Loucy (cell line): Measurements from ENCODE around the gene NELFB.

Source experiments
- H2AFZ ChIP-seq: fragments of 200-600 bp; sonication (generic); 2 replicates; pipeline ENCODE4 v1.6.0; 2016; ENCODE audit warnings: antibody characterized with exemption, mild to moderate bottlenecking, low read length, moderate library complexity
- H3F3A ChIP-seq: fragments of 200-600 bp; 2 replicates; pipeline ENCODE4 v1.6.0; 2016; ENCODE audit warnings: antibody characterized with exemption, low read depth, mild to moderate bottlenecking
- H3K27me3 ChIP-seq: fragments of 200-600 bp; sonication (generic); 2 replicates; pipeline ENCODE4 v1.6.1; 2014; ENCODE audit warnings: low read length, mild to moderate bottlenecking; ENCODE audit not compliant: insufficient read depth, poor library complexity, severe bottlenecking
- H3K36me3 ChIP-seq: fragments of 200-600 bp; sonication (generic); 2 replicates; pipeline ENCODE4 v1.6.1; 2016; ENCODE audit warnings: low read length; ENCODE audit not compliant: insufficient read depth
- H3K4me1 ChIP-seq: fragments of 200-600 bp; sonication (generic); 2 replicates; pipeline ENCODE4 v1.5.1; 2014; ENCODE audit warnings: low read length, mild to moderate bottlenecking; ENCODE audit not compliant: insufficient read depth, poor library complexity, severe bottlenecking
- H3K4me2 ChIP-seq: fragments of 200-600 bp; sonication (generic); 2 replicates; pipeline ENCODE4 v1.6.0; 2014; ENCODE audit warnings: antibody characterized with exemption, low read length, low read depth, mild to moderate bottlenecking; ENCODE audit not compliant: poor library complexity, severe bottlenecking
- H3K4me3 ChIP-seq: fragments of 200-600 bp; sonication (generic); 2 replicates; pipeline ENCODE4 v1.5.1; 2014; ENCODE audit warnings: low read length, mild to moderate bottlenecking, mixed read lengths; ENCODE audit not compliant: poor library complexity, severe bottlenecking
- H3K79me2 ChIP-seq: fragments of 200-600 bp; sonication (generic); 2 replicates; pipeline ENCODE4 v1.6.1; 2014; ENCODE audit warnings: low read length; ENCODE audit not compliant: insufficient read depth
- H3K9ac ChIP-seq: fragments of 200-600 bp; sonication (generic); 2 replicates; pipeline ENCODE4 v1.6.0; 2014; ENCODE audit warnings: mild to moderate bottlenecking, low read depth, low read length, moderate library complexity; ENCODE audit not compliant: poor library complexity, severe bottlenecking
- H3K9me2 ChIP-seq: fragments of 200-600 bp; sonication (generic); replicated peaks from 2 replicates; pipeline ENCODE4 v1.6.1; 2016; ENCODE audit warnings: low read depth, low read length, mixed read lengths
- H3K9me3 ChIP-seq: fragments of 200-600 bp; sonication (generic); 2 replicates; pipeline ENCODE4 v1.6.1; 2014; ENCODE audit warnings: mild to moderate bottlenecking, antibody characterized with exemption, low read length, low read depth; ENCODE audit not compliant: insufficient read depth
- H4K20me1 ChIP-seq: fragments of 200-600 bp; sonication (generic); 2 replicates; pipeline ENCODE4 v1.6.0; 2014; ENCODE audit warnings: antibody characterized with exemption, low read length, mild to moderate bottlenecking; ENCODE audit not compliant: insufficient read depth, poor library complexity, severe bottlenecking
- CTCF ChIP-seq: fragments of 200-600 bp; sonication (generic); conservative IDR thresholded peaks from 2 replicates; pipeline ENCODE4 v1.5.1; 2014; ENCODE audit warnings: mild to moderate bottlenecking, antibody characterized with exemption, low read length
- EZH2phosphoT487 ChIP-seq: fragments of 200-600 bp; IDR thresholded peaks from 2 replicates; pipeline ENCODE4 v1.6.1; 2018; ENCODE audit warnings: antibody characterized with exemption, mild to moderate bottlenecking, moderate library complexity, borderline replicate concordance

Gene NELFB

GRCh38 chr9:137229903-137230704, 25.0 kb upstream of the NELFB start:
- no peak for TF ChIP-seq CTCF
- TF ChIP-seq EZH2phosphoT487 = no peak
- no peaks in the 10 kb centered on the region for H3F3A ChIP-seq
- no peak overlapping the region for H2AFZ ChIP-seq
- no peaks in the 10 kb centered on the region for H4K20me1 ChIP-seq
- H3K36me3 ChIP-seq = no peaks in the 10 kb centered on the region
- no peak overlapping the region for H3K4me3 ChIP-seq
- no peak overlapping the region for H3K4me2 ChIP-seq
- H3K9ac ChIP-seq = no peak overlapping the region
- H3K27me3 ChIP-seq = no peaks in the 10 kb centered on the region
- H3K4me1 ChIP-seq = peaks cover 3% of the 10 kb centered on the region
- no peaks in the 10 kb centered on the region for H3K79me2 ChIP-seq
- H3K9me2 ChIP-seq = no peaks in the 10 kb centered on the region
- H3K9me3 ChIP-seq = no peaks in the 10 kb centered on the region

- H3K4me2 ChIP-seq = no peak within 1 kb of the TSS
- H3K9me3 ChIP-seq = no peaks in the 10 kb centered on the region
- H3K4me1 ChIP-seq = no peaks in the 10 kb centered on the region
- H3K79me2 ChIP-seq = no peaks in the 10 kb centered on the region
- H3K36me3 ChIP-seq = no peaks in the 10 kb centered on the region
- H3K27me3 ChIP-seq = no peaks in the 10 kb centered on the region
- TF ChIP-seq CTCF (no peak), EZH2phosphoT487 (no peak)
- H3K9me2 ChIP-seq = no peaks in the 10 kb centered on the region
- no peaks in the 10 kb centered on the region for H4K20me1 ChIP-seq
- H3K9ac ChIP-seq = no peak within 1 kb of the TSS
- H3F3A ChIP-seq = no peaks in the 10 kb centered on the region
- H2AFZ ChIP-seq = no peak within 1 kb of the TSS
- no peak within 1 kb of the TSS for H3K4me3 ChIP-seq
Measured at GRCh38 chr9:137230705-137231371, 24.3 kb upstream of the NELFB start, which contains the start of gene SLC34A3. Gene SLC34A3, plus strand, starts transcription at chr9:137230901. Its CDS starts 802 bp downstream, at chr9:137231703.

GRCh38 chr9:137231372-137232039, 23.6 kb upstream of the NELFB start:
- no peak overlapping the region for H3K4me2 ChIP-seq
- H3F3A ChIP-seq = no peaks in the 10 kb centered on the region
- H4K20me1 ChIP-seq = no peaks in the 10 kb centered on the region
- no peaks in the 10 kb centered on the region for H3K9me3 ChIP-seq
- no peaks in the 10 kb centered on the region for H3K27me3 ChIP-seq
- no peaks in the 10 kb centered on the region for H3K79me2 ChIP-seq
- H3K9me2 ChIP-seq = no peaks in the 10 kb centered on the region
- H3K4me3 ChIP-seq = no peak overlapping the region
- no peak overlapping the region for H3K9ac ChIP-seq
- no peak overlapping the region for H2AFZ ChIP-seq
- no peaks in the 10 kb centered on the region for H3K4me1 ChIP-seq
- TF ChIP-seq EZH2phosphoT487 (no peak), CTCF (no peak)
- no peaks in the 10 kb centered on the region for H3K36me3 ChIP-seq
